ENCODE data around the gene GPX7.
"Not testable (repeated sequence)": the region's sequence is repeated elsewhere in the genome, so short reads cannot be mapped to it uniquely, and the experiment has no call there.

GPX7 gene

GRCh38 chr1:52576074-52576473 is 26.1 kb upstream of the GPX7 start:
- H3K27ac Mint-ChIP-seq = no peak overlapping the region
- no peak for ATAC-seq

GRCh38 chr1:52578066-52578465 is 24.1 kb upstream of the GPX7 start:
- not testable (repeated sequence) for DNase-seq (ENCODE audit: low spot score in 2 of 2); ATAC-seq; H3K4me1 Mint-ChIP-seq; H3K9me3 Mint-ChIP-seq; H3K27ac Mint-ChIP-seq; H3K36me3 Mint-ChIP-seq; H3K4me3 Mint-ChIP-seq

More at GRCh38 chr1:52576074-52576473, 26.1 kb upstream of the GPX7 start:
- Mint-ChIP-seq H3K4me3 (no peak overlapping the region), H3K4me1 (peaks cover 10% of the 10 kb centered on the region), H3K9me3 (no peaks in the 10 kb centered on the region), H3K36me3 (no peaks in the 10 kb centered on the region)
- DNase-seq (ENCODE audit: low spot score in 2 of 2) = no peak

GRCh38 chr1:52579415-52579814 is 22.8 kb upstream of the GPX7 start:
- Mint-ChIP-seq H3K27ac (no peak overlapping the region), H3K4me1 (peaks cover 10% of the 10 kb centered on the region), H3K4me3 (no peak overlapping the region), H3K36me3 (no peaks in the 10 kb centered on the region), H3K9me3 (no peaks in the 10 kb centered on the region)
- DNase-seq (ENCODE audit: low spot score in 2 of 2) (no peak), ATAC-seq (no peak)

GRCh38 chr1:52580283-52580682 is 21.9 kb upstream of the GPX7 start:
- Mint-ChIP-seq H3K36me3 (no peaks in the 10 kb centered on the region), H3K27ac (no peak overlapping the region), H3K9me3 (no peaks in the 10 kb centered on the region), H3K4me3 (no peak overlapping the region), H3K4me1 (peaks cover 10% of the 10 kb centered on the region)
- no peak for ATAC-seq
- DNase-seq (ENCODE audit: low spot score in 2 of 2) = no peak

GRCh38 chr1:52582116-52582696 is 20.0 kb upstream of the GPX7 start:
- H3K4me3 Mint-ChIP-seq = no peak overlapping the region
- H3K36me3 Mint-ChIP-seq = no peaks in the 10 kb centered on the region
- H3K27ac Mint-ChIP-seq = no peak overlapping the region
- DNase-seq (ENCODE audit: low spot score in 2 of 2) (no peak), ATAC-seq (no peak)
- peaks cover 10% of the 10 kb centered on the region for H3K4me1 Mint-ChIP-seq
- no peaks in the 10 kb centered on the region for H3K9me3 Mint-ChIP-seq

- Mint-ChIP-seq H3K4me3 (no peak overlapping the region), H3K36me3 (no peaks in the 10 kb centered on the region), H3K9me3 (no peaks in the 10 kb centered on the region), H3K4me1 (no peaks in the 10 kb centered on the region), H3K27ac (no peak overlapping the region)
- ATAC-seq (no peak), DNase-seq (ENCODE audit: low spot score in 2 of 2) (no peak)
Measured at GRCh38 chr1:52585474-52585873, 16.7 kb upstream of the GPX7 start.

GRCh38 chr1:52588027-52588426 is 14.1 kb upstream of the GPX7 start:
- no peak overlapping the region for H3K4me3 Mint-ChIP-seq
- no peaks in the 10 kb centered on the region for H3K36me3 Mint-ChIP-seq
- no peaks in the 10 kb centered on the region for H3K9me3 Mint-ChIP-seq
- DNase-seq (ENCODE audit: low spot score in 2 of 2) (no peak), ATAC-seq (no peak)
- H3K27ac Mint-ChIP-seq = no peak overlapping the region
- no peaks in the 10 kb centered on the region for H3K4me1 Mint-ChIP-seq

- Mint-ChIP-seq H3K36me3 (no peaks in the 10 kb centered on the region), H3K9me3 (no peaks in the 10 kb centered on the region), H3K27ac (no peak overlapping the region), H3K4me1 (no peaks in the 10 kb centered on the region), H3K4me3 (no peak overlapping the region)
- DNase-seq (ENCODE audit: low spot score in 2 of 2) (no peak), ATAC-seq (no peak)
Measured at GRCh38 chr1:52588535-52588934, 13.6 kb upstream of the GPX7 start.

- no peak for ATAC-seq
- no peak for DNase-seq (ENCODE audit: low spot score in 2 of 2)
- H3K36me3 Mint-ChIP-seq = no peaks in the 10 kb centered on the region
- no peak overlapping the region for H3K27ac Mint-ChIP-seq
- H3K9me3 Mint-ChIP-seq = no peaks in the 10 kb centered on the region
- H3K4me3 Mint-ChIP-seq = no peak overlapping the region
- H3K4me1 Mint-ChIP-seq = no peaks in the 10 kb centered on the region
Measured at GRCh38 chr1:52590266-52590665, 11.9 kb upstream of the GPX7 start.

- Mint-ChIP-seq H3K36me3 (no peaks in the 10 kb centered on the region), H3K9me3 (no peaks in the 10 kb centered on the region), H3K4me1 (no peaks in the 10 kb centered on the region), H3K4me3 (no peak overlapping the region), H3K27ac (no peak overlapping the region)
- ATAC-seq (no peak), DNase-seq (ENCODE audit: low spot score in 2 of 2) (no peak)
Measured at GRCh38 chr1:52592637-52593323, 9.4 kb upstream of the GPX7 start.

GRCh38 chr1:52593495-52593894 is 8.7 kb upstream of the GPX7 start:
- H3K4me3 Mint-ChIP-seq = no peak overlapping the region
- no peaks in the 10 kb centered on the region for H3K36me3 Mint-ChIP-seq
- H3K27ac Mint-ChIP-seq = no peak overlapping the region
- no peaks in the 10 kb centered on the region for H3K9me3 Mint-ChIP-seq
- no peaks in the 10 kb centered on the region for H3K4me1 Mint-ChIP-seq
- ATAC-seq (no peak), DNase-seq (ENCODE audit: low spot score in 2 of 2) (no peak)

- DNase-seq (ENCODE audit: low spot score in 2 of 2) (no peak), ATAC-seq (no peak)
- Mint-ChIP-seq H3K27ac (no peak overlapping the region), H3K9me3 (no peaks in the 10 kb centered on the region), H3K4me3 (no peak overlapping the region), H3K4me1 (no peaks in the 10 kb centered on the region), H3K36me3 (no peaks in the 10 kb centered on the region)
Measured at GRCh38 chr1:52595061-52595460, 7.1 kb upstream of the GPX7 start.

GRCh38 chr1:52597912-52598311 is 4.3 kb upstream of the GPX7 start:
- DNase-seq (ENCODE audit: low spot score in 2 of 2) = no peak
- Mint-ChIP-seq H3K27ac (peak overlapping the region; percentile 1), H3K9me3 (no peaks in the 10 kb centered on the region), H3K4me3 (no peak overlapping the region), H3K4me1 (peaks cover 11% of the 10 kb centered on the region), H3K36me3 (no peaks in the 10 kb centered on the region)
- peak; percentile 2 for ATAC-seq

GRCh38 chr1:52598729-52599128 is 3.4 kb upstream of the GPX7 start:
- Mint-ChIP-seq H3K36me3 (no peaks in the 10 kb centered on the region), H3K9me3 (no peaks in the 10 kb centered on the region), H3K4me1 (peaks cover 19% of the 10 kb centered on the region), H3K4me3 (no peak overlapping the region), H3K27ac (no peak overlapping the region)
- DNase-seq (ENCODE audit: low spot score in 2 of 2) (no peak), ATAC-seq (no peak)

- H3K27ac Mint-ChIP-seq = no peak overlapping the region
- ATAC-seq (no peak), DNase-seq (ENCODE audit: low spot score in 2 of 2) (no peak)
- no peak overlapping the region for H3K4me3 Mint-ChIP-seq
- peaks cover 24% of the 10 kb centered on the region for H3K4me1 Mint-ChIP-seq
- H3K36me3 Mint-ChIP-seq = no peaks in the 10 kb centered on the region
- H3K9me3 Mint-ChIP-seq = no peaks in the 10 kb centered on the region
Measured at GRCh38 chr1:52599236-52599635, 2.9 kb upstream of the GPX7 start.

GRCh38 chr1:52600533-52601179 is 1.5 kb upstream of the GPX7 start:
- ATAC-seq (no peak), DNase-seq (ENCODE audit: low spot score in 2 of 2) (no peak)
- Mint-ChIP-seq H3K9me3 (no peaks in the 10 kb centered on the region), H3K4me1 (peaks cover 32% of the 10 kb centered on the region), H3K4me3 (no peak overlapping the region), H3K36me3 (no peaks in the 10 kb centered on the region), H3K27ac (no peak overlapping the region)

All from stimulated activated effector memory CD8-positive, alpha-beta T cell treated with anti-CD3 and anti-CD28 coated beads, Interleukin-12 subunit alpha, Interleukin-12 subunit beta, amount 100 ng/mL, for 72 hours (primary cell).